Epithelial cell of esophagus (primary cell): ENCODE measurements around the gene PSMD11.
"Not testable (repeated sequence)": the region's sequence is repeated elsewhere in the genome, so short reads cannot be mapped to it uniquely, and the experiment has no call there.

Experiments
- DNase-seq: peaks from one replicate; pipeline ENCODE4 v3.0.0; 2010; ENCODE audit warnings: low read depth
- H3K4me3 ChIP-seq: 2 replicates; pipeline ENCODE4 v1.5.1; 2011; ENCODE audit warnings: mild to moderate bottlenecking, low read length, control low read depth
- CTCF ChIP-seq: IDR thresholded peaks from 2 replicates; pipeline ENCODE4 v1.5.1; 2011; ENCODE audit warnings: low read depth, mild to moderate bottlenecking, low read length, control low read depth, inconsistent platforms; ENCODE audit not compliant: insufficient read depth; ENCODE audit errors: missing control alignments

Gene PSMD11

DNA sequence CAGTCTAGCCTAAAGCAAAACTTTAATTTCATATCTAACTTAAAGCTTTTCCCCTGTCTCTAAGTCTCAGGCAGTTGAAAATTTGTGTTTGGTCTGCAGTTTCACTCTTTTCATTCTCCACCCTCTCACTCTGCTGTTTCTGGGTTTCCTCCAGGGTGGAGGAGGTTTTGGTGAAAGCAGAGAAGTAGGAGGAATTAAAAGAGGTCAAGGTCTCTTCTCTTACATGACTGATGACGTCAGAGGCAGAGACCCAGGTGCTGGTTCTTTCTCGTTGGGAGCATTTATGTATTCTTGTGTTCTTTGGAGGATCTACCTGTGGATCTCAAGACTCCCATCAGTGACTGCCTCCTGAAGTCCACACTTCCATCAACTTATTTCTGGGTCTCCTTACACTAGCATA, 2.4 kb upstream of the PSMD11 start:
- H3K4me3 ChIP-seq: no peak overlapping the region
- no peak for TF ChIP-seq CTCF
- DNase-seq: no peak

DNA sequence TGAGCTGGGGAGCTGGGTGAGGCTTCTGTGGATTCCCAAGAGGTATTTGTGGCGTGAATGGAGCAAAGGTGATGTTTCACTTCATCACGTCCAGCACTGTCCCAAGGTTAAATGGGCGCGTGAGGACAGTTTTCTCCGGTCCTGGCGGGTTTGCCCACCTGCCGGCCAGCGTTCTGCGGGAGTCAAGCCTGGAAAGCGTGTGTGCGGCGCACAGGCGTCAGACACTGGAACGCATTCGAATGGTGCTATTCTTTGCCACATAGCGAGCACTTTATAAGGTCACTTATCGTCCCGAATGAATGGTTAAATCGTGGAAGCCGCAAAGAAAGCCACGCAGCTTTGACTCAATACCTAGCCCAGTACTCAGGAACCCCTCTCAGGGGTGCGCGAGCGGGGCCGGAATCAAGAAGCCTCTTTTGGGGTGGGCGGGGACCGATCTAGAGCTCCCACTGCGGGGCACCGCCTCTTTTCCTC, 446 bp upstream of the PSMD11 start:
- TF ChIP-seq CTCF: no peak
- H3K4me3 ChIP-seq: peak overlapping the region; percentile 96
- no peak for DNase-seq

GRCh38 chr17:32445074-32445415, 735 bp downstream of the PSMD11 start:
- peak overlapping the region; percentile 96 for H3K4me3 ChIP-seq
- DNase-seq: peak; percentile 89
- TF ChIP-seq CTCF: no peak

DNA sequence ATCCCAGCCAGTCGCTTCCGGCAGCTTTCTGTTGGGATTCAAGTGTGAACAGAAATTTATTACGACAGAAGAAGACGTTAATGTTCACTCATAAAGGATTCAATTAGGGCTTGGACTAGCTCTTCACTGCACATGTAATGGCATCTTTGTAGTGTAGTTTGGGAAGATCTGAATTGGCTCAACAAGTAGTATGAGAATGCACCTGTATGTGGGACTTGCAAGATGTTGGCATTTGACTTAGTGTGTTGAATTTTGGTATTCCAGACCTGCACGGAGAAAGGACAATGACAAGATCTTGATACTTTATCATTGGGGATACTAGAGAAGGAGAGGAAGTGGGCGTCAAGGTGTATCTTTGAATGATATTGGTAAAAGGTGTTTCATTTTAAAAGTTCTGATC, 1.2 kb downstream of the PSMD11 start:
- no peak for TF ChIP-seq CTCF
- no peak for DNase-seq
- H3K4me3 ChIP-seq: peak overlapping the region; percentile 96

GRCh38 chr17:32445971-32446370, 1.7 kb downstream of the PSMD11 start:
- peak overlapping the region; percentile 96 for H3K4me3 ChIP-seq
- peak; percentile 51 for DNase-seq

DNA sequence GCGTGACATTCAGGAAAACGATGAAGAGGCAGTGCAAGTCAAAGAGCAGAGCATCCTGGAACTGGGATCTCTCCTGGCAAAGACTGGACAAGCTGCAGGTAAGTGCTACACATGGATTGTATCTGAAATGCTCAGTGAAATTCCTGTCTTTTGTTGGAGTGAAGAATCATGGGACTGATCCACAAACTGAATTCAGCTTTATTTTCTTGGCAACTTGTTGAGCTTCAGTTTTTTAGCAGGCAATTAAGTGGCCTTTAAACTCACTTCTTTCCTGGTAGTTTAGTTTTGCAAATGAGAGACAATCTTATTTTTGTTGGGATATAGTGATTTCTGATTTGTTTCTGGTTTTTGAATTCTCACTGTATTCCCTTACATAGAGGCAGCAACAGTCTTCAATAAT, 2.6 kb downstream of the PSMD11 start:
- no peak for TF ChIP-seq CTCF
- H3K4me3 ChIP-seq: no peak overlapping the region
- DNase-seq: no peak

More at GRCh38 chr17:32445971-32446370, 1.7 kb downstream of the PSMD11 start:
- TF ChIP-seq CTCF: no peak

DNA sequence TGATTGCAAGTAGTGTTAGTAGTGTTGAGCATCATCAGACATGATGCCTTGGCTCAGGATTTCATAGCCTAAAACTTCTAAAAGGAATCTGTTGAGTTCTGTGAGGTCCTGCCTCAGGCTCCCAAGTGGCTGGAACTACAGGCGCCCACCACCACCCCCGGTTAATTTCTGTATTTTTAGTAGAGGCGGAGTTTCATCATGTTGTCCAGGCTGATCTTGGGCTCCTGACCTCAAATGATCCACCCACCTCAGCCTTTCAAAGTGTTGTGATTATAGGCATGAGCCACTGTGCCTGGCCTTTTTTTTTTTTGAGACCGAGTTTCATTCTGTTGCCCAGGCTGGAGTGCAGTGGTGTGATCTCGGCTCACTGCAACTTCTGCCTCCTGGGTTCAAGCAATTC, 5.7 kb downstream of the PSMD11 start:
- TF ChIP-seq CTCF: no peak
- no peak for DNase-seq
- H3K4me3 ChIP-seq: no peak overlapping the region

DNA sequence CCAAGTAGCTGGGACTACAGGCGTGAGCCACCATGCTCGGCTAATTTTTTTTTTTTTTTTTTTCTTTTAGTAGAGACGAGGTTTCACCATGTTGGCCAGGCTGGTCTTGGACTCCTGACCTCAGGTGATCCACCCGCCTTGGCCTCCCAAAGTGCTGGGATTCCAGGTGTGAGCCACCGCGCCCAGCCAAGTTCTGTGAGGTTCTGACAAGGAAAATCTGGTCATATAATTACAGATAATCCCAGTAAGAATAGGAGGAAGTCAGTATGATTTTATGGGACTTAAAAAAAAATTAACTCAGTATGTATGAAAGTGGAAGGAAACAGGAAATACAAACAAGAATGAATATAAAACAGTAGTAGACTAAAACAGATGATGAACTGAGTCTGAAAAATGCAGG, 6.1 kb downstream of the PSMD11 start:
- not testable (repeated sequence) for H3K4me3 ChIP-seq

More for the DNA sequence above, 6.1 kb downstream of the PSMD11 start:
- not testable (repeated sequence) for DNase-seq
